ENCODE data around the gene RPS6KA3.

GRCh38 chrX:20263474-20263873 is 3.2 kb downstream of the RPS6KA3 start:
- TF ChIP-seq CTCF (IDR thresholded peaks at IDR 0.05): no peak
- TF ChIP-seq POLR2A (IDR thresholded peaks at IDR 0.05): no peak
